HepG2 (cell line): ENCODE results near the gene MIPEP.
A peak's percentile ranks its signal among the peaks of the same experiment; 100 is the strongest.

Experiments
- ASH2L ChIP-seq: fragments of 300-600, 200-600 bp; sonication (generic); IDR thresholded peaks from 2 replicates; pipeline ENCODE4 v1.7.0; 2017; ENCODE audit warnings: low read depth, mild to moderate bottlenecking, moderate library complexity, mixed read lengths, low read length; ENCODE audit not compliant: insufficient read length
- CTCF ChIP-seq: sonication (generic); formaldehyde crosslinking; IDR thresholded peaks from 2 replicates; pipeline ENCODE4 v1.5.0; 2020; ENCODE audit warnings: mild to moderate bottlenecking, missing genetic modification reagents, moderate library complexity
- ERF ChIP-seq: IDR thresholded peaks from 2 replicates; pipeline ENCODE4 v1.6.1; 2018; ENCODE audit warnings: missing biosample characterization, missing genetic modification reagents
- GATA4 ChIP-seq: sonication (generic); IDR thresholded peaks from 2 replicates; pipeline ENCODE4 v1.6.1; 2016; ENCODE audit warnings: antibody characterized with exemption, low read depth, borderline replicate concordance
- GPN1 ChIP-seq: sonication (generic); formaldehyde crosslinking; IDR thresholded peaks from 2 replicates; pipeline ENCODE4 v1.5.1; 2020; ENCODE audit warnings: missing genetic modification reagents, borderline replicate concordance
- JUN ChIP-seq: sonication (generic); formaldehyde crosslinking; IDR thresholded peaks from 2 replicates; pipeline ENCODE4 v1.4.0; 2020; ENCODE audit warnings: mild to moderate bottlenecking, missing genetic modification reagents
- KAT7 ChIP-seq: IDR thresholded peaks from 2 replicates; pipeline ENCODE4 v1.6.1; 2018; ENCODE audit warnings: borderline replicate concordance, missing compliant biosample characterization
- NPAS2 ChIP-seq: sonication (generic); formaldehyde crosslinking; IDR thresholded peaks from 2 replicates; pipeline ENCODE4 v1.8.0; 2022; ENCODE audit warnings: mild to moderate bottlenecking, missing genetic modification reagents, borderline replicate concordance
- ZNF776 ChIP-seq: sonication (generic); formaldehyde crosslinking; IDR thresholded peaks from 2 replicates; pipeline ENCODE4 v1.4.0; 2020; ENCODE audit warnings: mild to moderate bottlenecking, missing genetic modification reagents

DNA sequence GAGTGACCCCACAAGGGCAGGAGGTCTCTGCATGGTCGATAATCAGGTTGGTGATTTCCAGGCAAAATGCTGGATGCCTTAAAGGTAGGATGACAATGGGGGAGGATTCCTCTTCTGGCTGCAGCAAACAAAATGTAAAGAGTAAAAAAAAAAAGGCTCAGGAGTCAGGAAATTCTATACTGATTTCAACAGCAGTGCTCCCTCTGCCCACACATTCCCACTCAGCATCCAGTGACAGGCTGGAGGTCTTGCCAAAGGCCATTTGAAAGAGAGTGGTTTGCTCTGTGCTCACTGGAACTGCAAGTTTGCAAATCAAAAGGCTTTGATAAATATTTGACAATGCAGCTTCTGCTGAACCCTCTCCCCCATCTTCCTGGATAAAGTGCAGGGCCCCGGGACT lies 183.6 kb downstream of the MIPEP start:
- TF ChIP-seq GATA4 (no peak), ZNF776 (CRISPR knock-in tag) (no peak), CTCF (CRISPR knock-in tag) (peak; percentile 4; the same call in 1 of the 2 replicates), GPN1 (CRISPR knock-in tag) (no peak), NPAS2 (CRISPR knock-in tag) (no peak), ASH2L (no peak), ERF (CRISPR knock-in tag) (no peak), JUN (no peak), KAT7 (CRISPR knock-in tag) (no peak)
